IMR-90 (cell line): ENCODE data around the gene PTGR1. TPM values are rescaled to one million over a fixed set of nuclear protein-coding genes. Genes with fewer than 3 reads are reported as not detected.

ENCODE experiments used
- polyA plus RNA-seq, 3 experiments: library from polyadenylated mRNA; depleted of rRNA; stranded (reverse); fragments of >200 nt; gene quantifications; 2 replicates each; pipeline ENCODE4 v1.2.3, GENCODE V29; 2012; ENCODE audit warnings: low replicate concordance in 1 of 3
- total RNA-seq: library from RNA; depleted of rRNA; stranded (reverse); fragments of >200 nt; gene quantifications from 2 replicates; pipeline ENCODE4 v1.2.3, GENCODE V29; 2012; rRNA removed

The PTGR1 gene
- total and polyA plus RNA-seq, 2 of the 4 experiments (the other 2 are of a cell fraction) = 45.9 to 72.7 TPM

Other genes with a start within 250 kb of the PTGR1 start
- gene ECPAS, start 115.3 kb downstream of the PTGR1 start, total RNA-seq = 54.8 and 78.9 TPM in 2 replicates
- 17.2 and 20.1 TPM in 2 replicates for gene ECPAS, start 115.3 kb downstream of the PTGR1 start, polyA plus RNA-seq (2012; rRNA removed)
- 0.90 and 1.4 TPM in 2 replicates for gene ZNF483, start 74.5 kb downstream of the PTGR1 start, total RNA-seq
- 0.10 and 0.11 TPM in 2 replicates for gene ZNF483, start 74.5 kb downstream of the PTGR1 start, polyA plus RNA-seq (2012; rRNA removed)
- 3.2 and 5.6 TPM in 2 replicates for gene DNAJC25, start 31.7 kb upstream of the PTGR1 start, total RNA-seq
- gene DNAJC25, start 31.7 kb upstream of the PTGR1 start, polyA plus RNA-seq (2012; rRNA removed) = 6.6 and 6.7 TPM in 2 replicates
- 48.8 and 106 TPM in 2 replicates for gene GNG10, start 62.0 kb upstream of the PTGR1 start, total RNA-seq
- gene GNG10, start 62.0 kb upstream of the PTGR1 start, polyA plus RNA-seq (2012; rRNA removed) = 58.3 and 72.7 TPM in 2 replicates
- not detected in 2 replicates for gene SHOC1, start 195.3 kb upstream of the PTGR1 start, total RNA-seq
- gene SHOC1, start 195.3 kb upstream of the PTGR1 start, polyA plus RNA-seq (2012; rRNA removed) = 0.03 TPM in 1 of 2 replicates, not detected in the other